ENCODE data around the gene FNDC3B.

FNDC3B gene

GRCh38 chr3:172159962-172160538 is 120.7 kb downstream of the FNDC3B start:
- no peak overlapping the region for H3K4me3 ChIP-seq (replicated peaks; ENCODE audit: low read depth, low read length)

GRCh38 chr3:172161133-172161789 is 121.9 kb downstream of the FNDC3B start:
- no peak overlapping the region for H3K4me3 ChIP-seq (replicated peaks; ENCODE audit: low read depth, low read length)
- TF ChIP-seq CTCF (IDR thresholded peaks at IDR 0.05; ENCODE audit: low read length, missing control alignments) = no peak
- DNase-seq (ENCODE audit: low read depth) = no peak

More at GRCh38 chr3:172159962-172160538, 120.7 kb downstream of the FNDC3B start:
- peak; percentile 74 for DNase-seq (ENCODE audit: low read depth)
- no peak for TF ChIP-seq CTCF (IDR thresholded peaks at IDR 0.05; ENCODE audit: low read length, missing control alignments)

- no peak for TF ChIP-seq CTCF (IDR thresholded peaks at IDR 0.05; ENCODE audit: low read length, missing control alignments)
- no peak overlapping the region for H3K4me3 ChIP-seq (replicated peaks; ENCODE audit: low read depth, low read length)
- DNase-seq (ENCODE audit: low read depth) = no peak
These were observed 122.6 kb downstream of the FNDC3B start for GRCh38 chr3:172161959-172162358.

GRCh38 chr3:172163320-172163719 is 123.9 kb downstream of the FNDC3B start:
- TF ChIP-seq CTCF (IDR thresholded peaks at IDR 0.05; ENCODE audit: low read length, missing control alignments) = no peak
- H3K4me3 ChIP-seq (replicated peaks; ENCODE audit: low read depth, low read length) = no peak overlapping the region
- DNase-seq (ENCODE audit: low read depth) = no peak

- no peak overlapping the region for H3K4me3 ChIP-seq (replicated peaks; ENCODE audit: low read depth, low read length)
- DNase-seq (ENCODE audit: low read depth) = no peak
- TF ChIP-seq CTCF (IDR thresholded peaks at IDR 0.05; ENCODE audit: low read length, missing control alignments) = no peak
These were observed 125.4 kb downstream of the FNDC3B start for GRCh38 chr3:172164620-172165362.

- TF ChIP-seq CTCF (IDR thresholded peaks at IDR 0.05; ENCODE audit: low read length, missing control alignments) = no peak
- no peak overlapping the region for H3K4me3 ChIP-seq (replicated peaks; ENCODE audit: low read depth, low read length)
- no peak for DNase-seq (ENCODE audit: low read depth)
These were observed 126.9 kb downstream of the FNDC3B start for GRCh38 chr3:172166261-172166660.
